HG02970 (cell line): ENCODE measurements around the gene ACBD6.

ENCODE experiments used
- ATAC-seq: cut with Tn5 transposase; IDR thresholded peaks from one replicate; pipeline ENCODE4 v1.9.1; 2021; ENCODE audit warnings: mild to moderate bottlenecking, moderate library complexity, moderate number of reproducible peaks; ENCODE audit not compliant: unreplicated experiment, low FRiP score

ACBD6 gene

DNA sequence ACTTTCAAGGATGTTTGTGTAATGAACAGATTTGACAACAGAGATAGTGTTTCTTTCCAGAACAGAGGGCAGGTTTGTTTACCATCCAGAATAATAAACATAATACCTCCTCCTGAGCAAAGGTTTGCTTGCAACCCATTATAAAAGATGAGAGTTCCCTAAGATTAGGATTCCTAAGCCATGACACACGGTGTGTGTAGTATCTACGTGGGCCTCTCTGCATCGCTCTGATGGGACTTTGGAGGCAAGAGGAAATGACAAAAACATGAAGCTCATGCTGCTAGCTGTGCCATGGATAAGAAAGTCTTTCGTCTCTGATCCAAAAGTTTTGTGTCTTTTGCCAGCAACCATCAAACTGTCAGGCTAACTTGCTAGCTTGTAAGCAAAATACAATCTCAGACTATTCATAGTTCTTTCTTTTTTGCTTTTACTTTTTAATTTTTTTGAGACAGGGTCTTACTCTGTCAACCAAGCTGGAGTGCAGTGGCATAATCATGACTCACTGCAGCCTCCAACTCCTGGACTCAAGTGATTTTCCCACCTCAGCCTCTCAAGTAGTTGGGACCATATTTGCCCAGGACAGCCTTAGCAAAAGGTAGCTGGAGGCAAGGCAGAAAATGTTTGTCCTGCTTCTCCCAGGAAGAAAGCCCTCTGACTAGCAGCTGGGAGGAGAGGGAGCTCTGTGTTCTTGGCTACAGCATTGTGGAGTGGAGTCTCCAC is 191.2 kb downstream of the ACBD6 start:
- no peak for ATAC-seq

GRCh38 chr1:180310095-180310494 is 192.3 kb downstream of the ACBD6 start:
- no peak for ATAC-seq

- ATAC-seq = no peak
Observed at GRCh38 chr1:180309338-180309737, 193.0 kb downstream of the ACBD6 start.

- no peak for ATAC-seq
Observed at GRCh38 chr1:180301135-180301742, 201.1 kb downstream of the ACBD6 start.

DNA sequence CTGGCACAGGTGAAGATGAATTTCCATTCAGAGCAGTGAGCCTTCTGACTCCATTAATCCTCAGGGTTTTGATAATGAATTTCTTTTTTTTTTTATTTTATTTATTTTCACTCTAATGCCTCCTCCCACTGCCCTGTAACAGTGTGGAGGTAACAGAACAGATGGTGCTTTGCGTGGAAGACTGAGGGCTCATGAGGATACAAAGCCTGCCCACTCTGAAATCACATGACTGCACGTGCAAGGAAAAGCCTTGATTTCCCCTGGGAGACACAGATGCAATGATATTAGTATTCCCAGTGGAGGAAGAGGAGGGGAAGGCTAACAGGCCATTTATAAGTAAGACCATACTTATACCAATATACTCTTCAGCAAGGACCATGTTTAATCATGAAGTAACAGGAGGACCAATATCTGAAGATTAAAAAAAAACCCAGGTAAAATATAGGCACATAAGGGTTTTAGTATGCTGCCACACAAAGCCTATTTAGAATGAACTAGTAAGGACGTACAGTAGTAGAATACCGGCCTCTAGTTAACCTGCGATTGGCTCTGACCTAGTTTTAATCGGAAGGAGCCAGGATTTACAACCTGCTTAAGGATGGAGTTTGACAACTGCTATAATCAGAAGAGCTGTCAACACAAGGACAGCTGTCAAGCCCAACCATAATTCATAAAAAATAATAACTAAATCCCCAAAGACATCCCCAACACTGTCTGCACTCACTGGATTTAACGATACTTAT is 202.7 kb downstream of the ACBD6 start:
- no peak for ATAC-seq

GRCh38 chr1:180295999-180296398 is 206.4 kb downstream of the ACBD6 start:
- ATAC-seq = no peak

- ATAC-seq = no peak
Observed at GRCh38 chr1:180294711-180295110, 207.7 kb downstream of the ACBD6 start.

DNA sequence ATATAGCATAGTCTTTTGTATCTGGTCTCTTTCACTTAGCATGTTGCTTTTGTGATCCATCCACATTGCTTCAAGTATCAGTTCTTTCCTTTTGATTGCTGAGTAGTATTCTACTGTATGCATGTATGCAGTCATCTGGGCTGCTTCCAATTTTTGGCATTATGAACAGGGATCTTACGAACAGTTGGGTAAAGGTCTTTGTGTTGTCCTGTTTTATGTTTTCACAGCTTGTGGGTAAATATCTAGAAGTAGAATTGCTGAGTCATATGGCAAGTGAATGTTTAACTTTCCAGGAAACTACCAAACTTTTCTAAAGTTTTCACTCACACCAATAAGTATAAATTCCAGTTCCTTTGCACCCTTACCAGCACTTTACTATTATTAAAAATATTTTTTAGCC is 211.4 kb downstream of the ACBD6 start:
- no peak for ATAC-seq

DNA sequence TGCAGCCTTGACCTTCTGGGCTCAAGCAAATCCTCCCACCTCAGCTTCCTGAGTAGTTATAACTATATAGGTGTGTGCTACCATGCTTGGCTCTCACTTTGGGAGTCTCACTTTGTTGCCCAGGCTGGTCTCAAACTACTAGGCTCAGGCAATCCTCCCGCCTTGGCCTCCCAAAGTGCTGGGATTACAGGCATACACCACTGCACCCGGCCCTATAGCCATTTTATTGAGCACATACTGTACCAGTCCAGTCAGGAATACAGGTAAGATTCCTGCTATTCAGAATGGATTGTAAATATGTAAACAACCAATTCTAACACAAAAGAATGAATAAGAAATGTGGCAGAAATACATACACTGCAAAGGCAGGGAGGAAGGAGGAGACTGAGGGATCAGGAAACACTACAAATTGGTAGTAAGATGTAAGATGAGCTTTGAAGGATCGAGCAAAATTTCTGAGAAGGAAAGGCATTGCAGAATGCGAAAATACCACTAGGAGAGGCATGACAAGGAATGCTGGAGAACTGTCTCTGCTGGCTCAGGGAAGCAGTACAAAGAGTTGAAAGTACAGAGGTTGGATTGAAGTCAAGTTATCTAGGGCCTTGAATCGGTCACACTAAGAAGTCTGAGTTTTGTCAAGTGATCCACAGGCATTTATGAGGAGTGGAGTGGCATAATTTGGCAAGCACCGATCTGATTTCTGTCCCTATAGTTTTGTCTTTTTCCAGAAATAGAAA is 211.9 kb downstream of the ACBD6 start:
- ATAC-seq = no peak

GRCh38 chr1:180288940-180289339 is 213.4 kb downstream of the ACBD6 start:
- no peak for ATAC-seq

DNA sequence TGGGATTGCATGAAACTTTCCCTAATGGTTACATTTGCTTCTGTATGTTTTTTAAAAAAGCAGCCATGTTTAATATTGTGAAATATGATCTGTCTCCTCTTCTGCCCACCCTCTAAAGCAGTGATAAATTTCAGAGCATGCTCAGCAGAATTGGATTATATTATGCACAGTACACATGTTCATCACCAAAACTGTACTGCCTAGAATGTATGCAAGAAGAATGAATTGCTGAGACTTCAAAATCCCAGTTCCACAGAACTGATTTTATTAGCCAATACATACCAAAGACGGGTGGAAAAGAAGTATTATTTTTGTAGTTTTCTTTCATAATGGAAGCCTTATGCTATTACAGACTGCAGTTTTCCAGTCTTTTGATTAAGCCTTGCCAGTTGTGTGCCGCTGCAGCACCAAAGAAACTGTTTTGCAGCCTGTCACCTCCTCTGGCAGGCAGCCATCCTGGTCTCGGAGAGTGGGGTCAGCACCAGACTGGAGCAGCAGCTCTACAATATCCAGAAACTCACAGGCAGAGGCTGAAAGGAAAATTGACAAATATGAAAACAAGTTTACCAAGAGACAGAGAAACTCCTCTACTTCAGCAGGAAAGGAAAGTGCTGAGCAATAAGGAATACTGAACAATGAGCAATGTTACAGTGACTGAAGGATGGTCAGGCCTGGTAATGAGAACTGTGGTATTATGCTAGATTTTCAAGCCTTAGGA is 214.2 kb downstream of the ACBD6 start:
- no peak for ATAC-seq

DNA sequence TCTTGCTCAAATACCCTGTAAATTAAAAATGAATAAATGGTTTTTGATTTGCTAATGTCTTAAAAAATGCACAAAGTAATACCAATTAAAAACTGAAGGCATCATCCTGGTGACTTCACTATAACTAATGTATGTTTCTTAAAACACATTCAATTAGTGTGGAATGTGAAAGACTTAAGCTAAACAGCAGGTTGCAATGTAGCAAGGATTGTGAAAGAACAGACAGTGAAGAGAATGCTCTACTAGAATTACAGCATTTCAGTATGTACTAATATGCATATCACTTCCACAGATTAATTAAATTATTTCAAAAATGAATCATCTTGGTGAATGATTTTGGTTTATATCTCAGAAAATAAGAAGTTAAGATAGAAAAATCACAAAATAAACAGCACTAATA is 216.0 kb downstream of the ACBD6 start:
- ATAC-seq = no peak

GRCh38 chr1:180283098-180283497 is 219.3 kb downstream of the ACBD6 start:
- no peak for ATAC-seq

DNA sequence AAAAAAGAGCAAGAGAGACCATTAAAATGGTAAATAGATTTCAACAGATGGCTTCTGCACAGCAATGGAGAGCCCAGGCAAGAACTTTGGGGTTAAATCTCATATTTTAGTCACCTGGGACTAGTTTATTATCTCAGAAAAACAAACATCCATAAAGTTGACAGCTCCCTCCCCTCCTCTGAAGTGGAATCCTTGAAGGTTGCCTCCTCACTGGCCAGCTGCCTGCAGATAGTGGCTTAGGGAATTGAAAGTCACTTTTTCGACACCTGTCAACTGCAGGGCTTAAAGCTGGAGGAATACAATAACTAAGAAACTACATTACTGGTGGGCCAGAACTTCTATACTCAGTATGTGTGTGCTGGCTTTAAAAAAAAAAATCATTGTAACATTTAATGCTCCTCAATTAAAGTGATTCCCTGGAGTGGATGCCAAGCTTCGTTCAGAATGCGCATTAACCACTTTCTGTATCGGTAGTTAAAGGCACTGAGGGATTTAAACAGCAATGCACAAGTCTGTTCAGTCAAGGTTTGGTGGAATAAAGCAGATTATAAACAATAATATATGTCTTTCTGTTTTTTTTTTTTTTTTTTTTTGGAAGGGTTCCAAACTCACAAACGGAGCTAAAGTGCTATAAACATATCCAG is 219.9 kb downstream of the ACBD6 start:
- no peak for ATAC-seq

DNA sequence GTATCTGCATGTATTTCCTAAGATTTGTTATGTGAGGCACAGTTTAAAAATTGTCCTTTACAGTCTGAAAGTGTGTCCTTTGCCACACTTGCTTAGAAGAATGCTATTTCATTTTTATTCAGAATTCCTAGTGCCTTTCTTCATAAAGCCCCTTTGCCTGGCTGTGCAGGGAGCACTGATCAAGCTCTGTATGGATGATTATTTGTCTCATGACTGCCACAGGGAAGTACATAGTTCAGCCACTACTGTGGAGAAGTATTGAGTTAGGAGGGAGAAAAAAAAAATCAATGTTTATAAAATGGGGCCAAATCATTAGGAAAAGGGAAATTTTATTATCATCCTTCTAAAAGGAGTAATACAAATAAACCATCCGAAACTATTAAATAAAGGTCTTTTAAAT is 220.9 kb downstream of the ACBD6 start:
- ATAC-seq = no peak

DNA sequence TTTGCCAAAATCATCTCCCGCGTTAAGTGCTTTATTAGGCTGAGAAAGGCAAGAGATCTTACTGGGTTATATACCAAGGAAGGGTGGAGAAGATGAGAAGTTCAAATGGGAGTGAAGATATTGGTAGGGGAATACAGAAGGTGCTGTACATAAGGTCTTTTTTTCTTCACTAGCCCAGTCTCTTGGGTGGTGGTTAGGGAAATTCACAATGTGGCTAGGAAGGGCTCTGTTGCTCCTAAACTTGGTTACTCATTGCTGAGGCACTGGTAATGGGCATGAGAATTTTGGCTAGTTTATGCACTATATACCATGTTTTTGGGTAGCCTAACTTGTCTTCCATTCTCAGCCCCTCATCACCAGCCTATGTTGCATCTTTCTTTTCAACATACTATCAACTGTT is 221.8 kb downstream of the ACBD6 start:
- no peak for ATAC-seq

DNA sequence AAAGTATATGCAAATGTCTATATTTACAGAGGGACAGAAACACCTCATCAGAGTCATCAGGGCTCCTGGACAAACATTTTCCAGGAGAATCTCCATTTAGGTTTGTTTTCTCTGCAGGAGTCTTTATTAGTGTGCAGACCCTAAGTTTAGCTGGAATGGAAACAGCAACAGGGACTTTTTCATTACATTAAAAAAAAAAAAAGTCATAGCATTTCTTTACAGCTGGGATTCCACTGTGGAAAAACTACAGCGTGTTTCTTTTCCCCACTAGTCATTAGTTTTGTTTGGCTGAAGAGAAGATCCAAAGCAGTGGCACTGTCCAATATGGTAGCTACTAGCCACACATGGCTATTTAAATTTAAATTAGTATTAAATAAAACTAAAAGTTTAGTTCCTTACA is 222.7 kb downstream of the ACBD6 start:
- ATAC-seq = no peak

GRCh38 chr1:180278596-180279395 is 223.6 kb downstream of the ACBD6 start:
- no peak for ATAC-seq

DNA sequence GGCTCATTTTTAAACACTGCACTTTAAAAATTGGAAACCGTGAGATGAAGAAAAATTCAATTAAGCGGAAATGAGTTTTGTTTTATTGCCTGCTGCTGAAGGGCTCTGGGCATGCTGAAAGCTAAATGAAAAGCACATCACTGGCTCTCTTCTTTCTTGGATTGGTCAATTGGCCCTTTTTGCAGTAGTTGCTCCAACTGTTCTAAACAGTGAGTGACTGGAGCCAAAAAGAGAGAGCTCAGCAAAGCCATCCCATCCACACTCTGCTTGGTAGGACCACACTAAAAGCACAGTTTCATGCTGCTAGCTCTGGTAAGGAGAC is 224.2 kb downstream of the ACBD6 start:
- no peak for ATAC-seq
